GM12891 (cell line): Measurements from ENCODE around the gene NABP1.

ENCODE experiments used
- DNase-seq: peaks from one replicate; pipeline ENCODE4 v3.0.0; 2011; ENCODE audit warnings: low spot score; ENCODE audit not compliant: insufficient read length
- FAIRE-seq: peaks from 2 replicates; lab custom pipeline; 2011; peaks lifted over from hg19 to GRCh38; lab: Jason Lieb, UNC
- PAX5 ChIP-seq: IDR thresholded peaks from 2 replicates; pipeline ENCODE4 v1.6.1; 2011; ENCODE audit warnings: low read length, moderate library complexity, mild to moderate bottlenecking; ENCODE audit not compliant: insufficient read depth, severe bottlenecking
- POLR2A ChIP-seq: IDR thresholded peaks from 2 replicates; pipeline ENCODE4 v1.6.1; 2011; ENCODE audit warnings: low read depth, low read length, control low read depth
- POLR2AphosphoS5 ChIP-seq: IDR thresholded peaks from 2 replicates; pipeline ENCODE4 v1.6.1; 2011; ENCODE audit warnings: low read depth, low read length, control low read depth
- POU2F2 ChIP-seq: IDR thresholded peaks from 2 replicates; pipeline ENCODE4 v1.6.1; 2011; ENCODE audit warnings: low read depth, mild to moderate bottlenecking, control low read depth, low read length, moderate library complexity
- SPI1 ChIP-seq: IDR thresholded peaks from 2 replicates; pipeline ENCODE4 v1.6.1; 2011; ENCODE audit warnings: low read depth, low read length, control low read depth
- TAF1 ChIP-seq: IDR thresholded peaks from 2 replicates; pipeline ENCODE4 v1.6.1; 2011; ENCODE audit warnings: low read depth, low read length, control low read depth

Gene NABP1

GRCh38 chr2:191649519-191649918 is 28.4 kb upstream of the NABP1 start:
- DNase-seq (no peak), FAIRE-seq (peak; percentile 23)
- TF ChIP-seq POU2F2, result no peak
- no peak for TF ChIP-seq TAF1
- TF ChIP-seq PAX5, result no peak
- TF ChIP-seq SPI1, result no peak
- no peak for TF ChIP-seq POLR2A
- TF ChIP-seq POLR2AphosphoS5, result no peak

- DNase-seq (peak; percentile 18), FAIRE-seq (no peak)
- TF ChIP-seq POU2F2 (peak; percentile 70), POLR2A (peak; percentile 37; the same call in 1 of the 2 replicates), PAX5 (no peak), SPI1 (peak; percentile 94), TAF1 (no peak), POLR2AphosphoS5 (peak; percentile 51; the same call in 1 of the 2 replicates)
Observed at GRCh38 chr2:191650896-191651773, 26.8 kb upstream of the NABP1 start.

GRCh38 chr2:191653667-191654391 is 24.1 kb upstream of the NABP1 start:
- TF ChIP-seq PAX5 (no peak), SPI1 (peak; percentile 75)
- DNase-seq, result no peak
- FAIRE-seq, result no peak

- DNase-seq, result no peak
- TF ChIP-seq SPI1 (no peak), PAX5 (no peak), TAF1 (no peak), POLR2AphosphoS5 (no peak), POLR2A (no peak), POU2F2 (no peak)
- FAIRE-seq, result no peak
Observed at GRCh38 chr2:191656391-191656790, 21.5 kb upstream of the NABP1 start.

- TF ChIP-seq TAF1 (no peak), SPI1 (no peak), POLR2A (no peak), PAX5 (no peak), POLR2AphosphoS5 (no peak), POU2F2 (no peak)
- DNase-seq, result no peak
- no peak for FAIRE-seq
Observed at GRCh38 chr2:191656792-191657191, 21.1 kb upstream of the NABP1 start.

GRCh38 chr2:191657977-191658376 is 20.0 kb upstream of the NABP1 start:
- DNase-seq, result no peak
- TF ChIP-seq POLR2AphosphoS5 (no peak), POLR2A (no peak), TAF1 (no peak), SPI1 (no peak), PAX5 (no peak), POU2F2 (no peak)
- FAIRE-seq, result no peak

- FAIRE-seq (no peak), DNase-seq (no peak)
- no peak for TF ChIP-seq TAF1
- TF ChIP-seq POU2F2, result no peak
- TF ChIP-seq SPI1, result no peak
- no peak for TF ChIP-seq POLR2AphosphoS5
- no peak for TF ChIP-seq POLR2A
- TF ChIP-seq PAX5, result no peak
Observed at GRCh38 chr2:191659198-191659597, 18.7 kb upstream of the NABP1 start.

GRCh38 chr2:191660575-191660974 is 17.4 kb upstream of the NABP1 start:
- DNase-seq, result no peak
- no peak for FAIRE-seq
- TF ChIP-seq PAX5, result no peak

GRCh38 chr2:191661097-191661924 is 16.6 kb upstream of the NABP1 start:
- DNase-seq (no peak), FAIRE-seq (no peak)
- TF ChIP-seq SPI1, result no peak
- no peak for TF ChIP-seq PAX5
- TF ChIP-seq POLR2A, result no peak
- TF ChIP-seq POU2F2, result no peak
- TF ChIP-seq POLR2AphosphoS5, result no peak
- no peak for TF ChIP-seq TAF1
